HepG2 (cell line): Measurements from ENCODE around the gene TP73.

Experiments
- EZH2 ChIP-seq: conservative IDR thresholded peaks from 2 replicates; pipeline ENCODE4 v1.6.1; 2012; ENCODE audit warnings: mild to moderate bottlenecking, low read depth, low read length, moderate library complexity
- MXI1 ChIP-seq: IDR thresholded peaks from 3 replicates; pipeline ENCODE4 v1.6.1; 2012; ENCODE audit warnings: low read depth, low read length, inconsistent platforms, borderline replicate concordance
- TF ChIP-seq, protein P1 (sequence below), 2 experiments: sonication (generic) in 1 of 2; formaldehyde crosslinking in 1 of 2; IDR thresholded peaks; 2 replicates each; pipeline versions ENCODE4 v1.5.1 to v1.6.1; 2011 to 2020; ENCODE audit warnings: borderline replicate concordance in 1 of 2, low read depth in 1 of 2, low read length in 1 of 2, mild to moderate bottlenecking in 1 of 2, missing genetic modification reagents in 1 of 2, moderate library complexity in 1 of 2
- TF ChIP-seq, protein P2 (sequence below): sonication (generic); formaldehyde crosslinking; IDR thresholded peaks from 2 replicates; pipeline ENCODE4 v1.4.0; 2020; ENCODE audit warnings: missing genetic modification reagents

DNA sequence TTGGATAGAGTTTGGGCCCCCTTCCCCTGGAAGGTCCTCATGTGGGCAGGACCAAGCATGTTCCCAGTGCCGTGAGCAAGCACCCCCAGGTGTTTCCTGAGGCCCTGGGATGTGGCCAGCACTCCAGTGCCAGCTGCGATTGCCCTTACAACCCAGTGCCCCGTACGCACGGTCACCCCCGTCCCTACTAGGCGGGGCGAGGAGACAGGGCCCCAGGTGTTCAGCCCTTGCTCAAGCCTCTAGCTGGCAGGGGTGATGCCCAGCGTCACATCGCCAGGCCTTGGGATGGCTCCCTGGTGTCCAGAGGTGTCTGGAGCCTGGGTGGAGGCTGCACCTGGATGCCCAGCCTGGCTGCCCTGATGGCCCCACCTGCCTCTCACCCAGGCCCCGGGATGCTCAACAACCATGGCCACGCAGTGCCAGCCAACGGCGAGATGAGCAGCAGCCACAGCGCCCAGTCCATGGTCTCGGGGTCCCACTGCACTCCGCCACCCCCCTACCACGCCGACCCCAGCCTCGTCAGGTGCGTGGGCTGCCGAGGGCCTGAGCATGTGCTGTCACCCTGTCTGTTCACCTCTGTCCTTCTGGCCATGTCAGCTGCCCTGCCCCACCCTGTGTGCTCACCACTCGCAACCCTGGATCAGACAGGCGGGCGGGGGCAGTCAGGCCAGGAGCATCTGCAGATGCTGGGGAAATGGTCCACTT, 78.4 kb downstream of the TP73 start:
- TF ChIP-seq MXI1 (no peak), EZH2 (no peak)
- TF ChIP-seq, protein P1, sequence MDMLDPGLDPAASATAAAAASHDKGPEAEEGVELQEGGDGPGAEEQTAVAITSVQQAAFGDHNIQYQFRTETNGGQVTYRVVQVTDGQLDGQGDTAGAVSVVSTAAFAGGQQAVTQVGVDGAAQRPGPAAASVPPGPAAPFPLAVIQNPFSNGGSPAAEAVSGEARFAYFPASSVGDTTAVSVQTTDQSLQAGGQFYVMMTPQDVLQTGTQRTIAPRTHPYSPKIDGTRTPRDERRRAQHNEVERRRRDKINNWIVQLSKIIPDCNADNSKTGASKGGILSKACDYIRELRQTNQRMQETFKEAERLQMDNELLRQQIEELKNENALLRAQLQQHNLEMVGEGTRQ (IDR thresholded peaks at IDR 0.05; ENCODE audit: low read depth, low read length), result no peak
- TF ChIP-seq, protein P1 (CRISPR knock-in tag; IDR thresholded peaks at IDR 0.05; ENCODE audit: borderline replicate concordance), result no peak
- TF ChIP-seq, protein P2, sequence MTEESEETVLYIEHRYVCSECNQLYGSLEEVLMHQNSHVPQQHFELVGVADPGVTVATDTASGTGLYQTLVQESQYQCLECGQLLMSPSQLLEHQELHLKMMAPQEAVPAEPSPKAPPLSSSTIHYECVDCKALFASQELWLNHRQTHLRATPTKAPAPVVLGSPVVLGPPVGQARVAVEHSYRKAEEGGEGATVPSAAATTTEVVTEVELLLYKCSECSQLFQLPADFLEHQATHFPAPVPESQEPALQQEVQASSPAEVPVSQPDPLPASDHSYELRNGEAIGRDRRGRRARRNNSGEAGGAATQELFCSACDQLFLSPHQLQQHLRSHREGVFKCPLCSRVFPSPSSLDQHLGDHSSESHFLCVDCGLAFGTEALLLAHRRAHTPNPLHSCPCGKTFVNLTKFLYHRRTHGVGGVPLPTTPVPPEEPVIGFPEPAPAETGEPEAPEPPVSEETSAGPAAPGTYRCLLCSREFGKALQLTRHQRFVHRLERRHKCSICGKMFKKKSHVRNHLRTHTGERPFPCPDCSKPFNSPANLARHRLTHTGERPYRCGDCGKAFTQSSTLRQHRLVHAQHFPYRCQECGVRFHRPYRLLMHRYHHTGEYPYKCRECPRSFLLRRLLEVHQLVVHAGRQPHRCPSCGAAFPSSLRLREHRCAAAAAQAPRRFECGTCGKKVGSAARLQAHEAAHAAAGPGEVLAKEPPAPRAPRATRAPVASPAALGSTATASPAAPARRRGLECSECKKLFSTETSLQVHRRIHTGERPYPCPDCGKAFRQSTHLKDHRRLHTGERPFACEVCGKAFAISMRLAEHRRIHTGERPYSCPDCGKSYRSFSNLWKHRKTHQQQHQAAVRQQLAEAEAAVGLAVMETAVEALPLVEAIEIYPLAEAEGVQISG (CRISPR knock-in tag), result no peak
